GM21423 (cell line): ENCODE measurements around the gene MAP3K3.

Experiments used
- ATAC-seq: cut with Tn5 transposase; IDR thresholded peaks from one replicate; pipeline ENCODE4 v1.9.1; 2021; ENCODE audit warnings: mild to moderate bottlenecking, moderate library complexity; ENCODE audit not compliant: unreplicated experiment

MAP3K3 gene

GRCh38 chr17:63647936-63648335, 25.7 kb downstream of the MAP3K3 start:
- no peak for ATAC-seq

GRCh38 chr17:63649813-63650212, 27.6 kb downstream of the MAP3K3 start:
- ATAC-seq: no peak

- no peak for ATAC-seq
Measured at GRCh38 chr17:63652106-63652505, 29.9 kb downstream of the MAP3K3 start.

- no peak for ATAC-seq
Measured at GRCh38 chr17:63653050-63653449, 30.8 kb downstream of the MAP3K3 start.

GRCh38 chr17:63657786-63658185, 35.6 kb downstream of the MAP3K3 start:
- no peak for ATAC-seq

- no peak for ATAC-seq
Measured at GRCh38 chr17:63658366-63658765, 36.1 kb downstream of the MAP3K3 start.

- ATAC-seq: no peak
Measured at GRCh38 chr17:63659850-63660249, 37.6 kb downstream of the MAP3K3 start.

GRCh38 chr17:63665527-63666214, 43.5 kb downstream of the MAP3K3 start:
- no peak for ATAC-seq

- no peak for ATAC-seq
Measured at GRCh38 chr17:63672856-63673255, 50.6 kb downstream of the MAP3K3 start.

- no peak for ATAC-seq
Measured at GRCh38 chr17:63675231-63675606, 53.0 kb downstream of the MAP3K3 start.

- no peak for ATAC-seq
Measured at GRCh38 chr17:63675607-63676546, 53.7 kb downstream of the MAP3K3 start.

- no peak for ATAC-seq
Measured at GRCh38 chr17:63676584-63676983, 54.4 kb downstream of the MAP3K3 start.

- no peak for ATAC-seq
Measured at GRCh38 chr17:63679214-63679613, 57.0 kb downstream of the MAP3K3 start.

GRCh38 chr17:63680700-63681099, 58.5 kb downstream of the MAP3K3 start:
- no peak for ATAC-seq

GRCh38 chr17:63681530-63681929, 59.3 kb downstream of the MAP3K3 start:
- no peak for ATAC-seq

- no peak for ATAC-seq
Measured at GRCh38 chr17:63682441-63682840, 60.2 kb downstream of the MAP3K3 start.

- no peak for ATAC-seq
Measured at GRCh38 chr17:63682981-63683380, 60.8 kb downstream of the MAP3K3 start.

- ATAC-seq: no peak
Measured at GRCh38 chr17:63685041-63685440, 62.8 kb downstream of the MAP3K3 start.

GRCh38 chr17:63685578-63685977, 63.4 kb downstream of the MAP3K3 start:
- ATAC-seq: no peak

- ATAC-seq: no peak
Measured at GRCh38 chr17:63686138-63686685, 64.0 kb downstream of the MAP3K3 start.

GRCh38 chr17:63688396-63689020, 66.3 kb downstream of the MAP3K3 start:
- ATAC-seq: no peak
